HepG2 (cell line): Measurements from ENCODE around the gene TMEM117. TPM values are rescaled to one million over a fixed set of nuclear protein-coding genes. Genes with fewer than 3 reads are reported as not detected.

Experiments
- BRCA1 ChIP-seq: sonication (generic); formaldehyde crosslinking; IDR thresholded peaks from 2 replicates; pipeline ENCODE4 v1.4.0; 2020; ENCODE audit warnings: missing genetic modification reagents
- CBX5 ChIP-seq: sonication (generic); formaldehyde crosslinking; IDR thresholded peaks from 2 replicates; pipeline ENCODE4 v1.4.0; 2020; ENCODE audit warnings: missing genetic modification reagents, borderline replicate concordance
- E2F5 ChIP-seq: sonication (generic); formaldehyde crosslinking; conservative IDR thresholded peaks from 2 replicates; pipeline ENCODE4 v1.4.0; 2020; ENCODE audit warnings: missing genetic modification reagents
- EP300 ChIP-seq, 3 experiments: sonication (generic) in 1 of 3; formaldehyde crosslinking in 1 of 3; IDR thresholded peaks; 2 replicates each; pipeline versions ENCODE4 v1.5.1 to v1.6.1; 2011 to 2020; ENCODE audit warnings: low read depth in 2 of 3, low read length in 2 of 3, borderline replicate concordance in 1 of 3, improper control_type of control experiment in 1 of 3, mild to moderate bottlenecking in 1 of 3, missing genetic modification reagents in 1 of 3, moderate library complexity in 1 of 3
- FOXP1 ChIP-seq, 2 experiments: fragments of 450-650 bp in 1 of 2; IDR thresholded peaks; 2 replicates each; pipeline ENCODE4 v1.6.1; 2017 to 2018; ENCODE audit warnings: antibody characterized with exemption in 1 of 2
- HOXA3 ChIP-seq: sonication (generic); formaldehyde crosslinking; IDR thresholded peaks from 2 replicates; pipeline ENCODE4 v1.5.0; 2020; ENCODE audit warnings: missing genetic modification reagents
- ONECUT2 ChIP-seq: sonication (generic); formaldehyde crosslinking; IDR thresholded peaks from 2 replicates; pipeline ENCODE4 v1.4.0; 2020; ENCODE audit warnings: missing genetic modification reagents
- ZBTB8A ChIP-seq: sonication (generic); formaldehyde crosslinking; IDR thresholded peaks from 2 replicates; pipeline ENCODE4 v1.4.0; 2020; ENCODE audit warnings: mild to moderate bottlenecking, low read depth, missing genetic modification reagents, borderline replicate concordance
- ZHX2 ChIP-seq, 2 experiments: sonication (generic) in 1 of 2; formaldehyde crosslinking in 1 of 2; IDR thresholded peaks; 2 replicates each; pipeline versions ENCODE4 v1.6.1 to v1.9.0; 2014 to 2022; ENCODE audit warnings: antibody characterized with exemption in 1 of 2, borderline replicate concordance in 1 of 2, inconsistent platforms in 1 of 2, low read depth in 1 of 2, missing genetic modification reagents in 1 of 2
- ZNF383 ChIP-seq: sonication (generic); formaldehyde crosslinking; IDR thresholded peaks from 2 replicates; pipeline ENCODE4 v1.4.0; 2020; ENCODE audit warnings: missing genetic modification reagents, mild to moderate bottlenecking, borderline replicate concordance
- ZNF468 ChIP-seq: sonication (generic); formaldehyde crosslinking; IDR thresholded peaks from 2 replicates; pipeline ENCODE4 v1.8.0; 2022; ENCODE audit warnings: mild to moderate bottlenecking, moderate library complexity, missing genetic modification reagents
- ZNF563 ChIP-seq: sonication (generic); formaldehyde crosslinking; IDR thresholded peaks from 2 replicates; pipeline ENCODE4 v1.8.0; 2022; ENCODE audit warnings: mild to moderate bottlenecking, moderate library complexity, missing genetic modification reagents
- ZNF75D ChIP-seq: sonication (generic); formaldehyde crosslinking; IDR thresholded peaks from 2 replicates; pipeline ENCODE4 v1.8.1; 2023; ENCODE audit warnings: missing genetic modification reagents, mild to moderate bottlenecking, borderline replicate concordance
- ZNF768 ChIP-seq: sonication (generic); formaldehyde crosslinking; IDR thresholded peaks from 2 replicates; pipeline ENCODE4 v1.4.0; 2020; ENCODE audit warnings: missing genetic modification reagents
- polyA plus RNA-seq, 8 experiments: library from polyadenylated mRNA; depleted of rRNA in 3 of 8; stranded (reverse) in 7 of 8; unstranded in 1 of 8; fragments of >200 nt; fragmentation: Illumina TruSeq in 4 of 8; extraction: Trizol in 4 of 8; gene quantifications; 2 replicates each; pipeline versions ENCODE4 v1.2.1 to v1.2.3, GENCODE V29; 2011 to 2016; ENCODE audit warnings: low read depth in 4 of 8, missing spikeins in 1 of 8, mixed read lengths in 1 of 8; ENCODE audit not compliant: insufficient read depth in 1 of 8
- total RNA-seq, 5 experiments: library from RNA; depleted of rRNA; stranded (reverse); fragments of >200 nt; fragmentation: Illumina TruSeq; extraction: Trizol; gene quantifications; 2 replicates each; pipeline ENCODE4 v1.2.3, GENCODE V29; 2016; ENCODE audit warnings: low read depth in 1 of 5
- TF ChIP-seq, protein P1 (sequence below): sonication (generic); formaldehyde crosslinking; IDR thresholded peaks from 2 replicates; pipeline ENCODE4 v1.5.0; 2020; ENCODE audit warnings: mild to moderate bottlenecking, missing genetic modification reagents
- TF ChIP-seq, protein P2 (sequence below): IDR thresholded peaks from 2 replicates; pipeline ENCODE4 v1.6.1; 2016

Gene TMEM117
- total and polyA plus RNA-seq, 2 of the 13 experiments (the other 11 are each of a cell fraction or from before 2014, with no cell fraction given): 2.8 to 8.5 TPM

DNA sequence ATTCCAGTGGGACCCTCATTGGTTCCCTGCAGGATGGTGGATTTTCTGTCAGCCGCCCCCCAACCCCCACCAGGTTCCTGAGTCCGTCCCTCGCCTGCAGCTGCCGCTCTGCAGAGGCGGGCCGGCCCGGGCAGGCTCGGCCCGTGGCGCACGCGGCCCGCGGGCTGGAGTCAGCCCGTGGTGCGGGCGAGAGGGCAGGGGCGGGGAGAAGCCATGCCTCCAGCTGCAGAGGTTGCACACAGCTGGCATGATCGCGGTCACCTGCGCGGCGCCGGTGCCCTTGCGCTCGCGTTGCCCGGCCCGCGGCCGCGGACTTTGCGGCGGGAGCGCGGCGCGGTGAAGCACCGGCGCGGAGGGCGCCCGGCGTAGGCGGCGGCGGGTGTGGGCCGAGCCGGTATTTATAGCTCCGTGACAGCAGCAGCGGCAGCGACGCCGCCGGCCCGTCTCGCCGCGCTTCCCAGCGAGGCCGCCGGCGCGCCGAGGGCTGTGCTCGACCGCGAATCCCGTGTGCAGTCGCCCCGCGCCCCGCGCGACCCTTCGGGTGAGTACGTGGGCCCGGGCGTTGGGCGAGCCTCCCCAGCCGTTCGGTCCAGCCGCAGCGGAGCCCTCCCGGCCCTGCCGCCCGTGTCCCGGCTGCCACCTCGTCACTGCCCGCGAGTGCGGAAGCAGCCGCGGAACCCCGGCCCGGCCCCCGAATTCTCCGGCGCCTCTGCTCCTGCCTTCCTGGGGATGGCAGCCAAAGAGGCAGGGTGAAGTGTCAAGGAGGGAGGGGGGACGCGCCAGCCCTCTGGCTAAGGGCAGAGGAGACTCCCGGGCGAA lies at the start of gene TMEM117 (continued):
- TF ChIP-seq ZNF563 (CRISPR knock-in tag) (0 out of 2 replicates have a peak, but pooled peaks have one; percentile 29), ZHX2 (IDR thresholded peaks at IDR 0.05; ENCODE audit: low read depth) (no peak), ZHX2 (CRISPR knock-in tag; IDR thresholded peaks at IDR 0.05; ENCODE audit: borderline replicate concordance) (0 out of 2 replicates have a peak, but pooled peaks have one; percentile 68), EP300 (IDR thresholded peaks at IDR 0.05; ENCODE audit: low read depth in 2 of 2, low read length in 2 of 2) (no peak), EP300 (CRISPR knock-in tag; IDR thresholded peaks at IDR 0.05; ENCODE audit: borderline replicate concordance) (no peak; the same call in 1 of the 2 replicates), HOXA3 (CRISPR knock-in tag) (peak; percentile 59; the same call in 1 of the 2 replicates), ZNF75D (CRISPR knock-in tag) (no peak), ZBTB8A (CRISPR knock-in tag) (no peak), CBX5 (no peak), E2F5 (CRISPR knock-in tag) (no peak), ONECUT2 (CRISPR knock-in tag) (no peak), ZNF383 (no peak), ZNF468 (CRISPR knock-in tag) (0 out of 2 replicates have a peak, but pooled peaks have one; percentile 60), BRCA1 (no peak), ZNF768 (CRISPR knock-in tag) (no peak; the same call in 1 of the 2 replicates), FOXP1 (IDR thresholded peaks at IDR 0.05) (no peak), FOXP1 (CRISPR knock-in tag; IDR thresholded peaks at IDR 0.05) (no peak)
- TF ChIP-seq, protein P1, sequence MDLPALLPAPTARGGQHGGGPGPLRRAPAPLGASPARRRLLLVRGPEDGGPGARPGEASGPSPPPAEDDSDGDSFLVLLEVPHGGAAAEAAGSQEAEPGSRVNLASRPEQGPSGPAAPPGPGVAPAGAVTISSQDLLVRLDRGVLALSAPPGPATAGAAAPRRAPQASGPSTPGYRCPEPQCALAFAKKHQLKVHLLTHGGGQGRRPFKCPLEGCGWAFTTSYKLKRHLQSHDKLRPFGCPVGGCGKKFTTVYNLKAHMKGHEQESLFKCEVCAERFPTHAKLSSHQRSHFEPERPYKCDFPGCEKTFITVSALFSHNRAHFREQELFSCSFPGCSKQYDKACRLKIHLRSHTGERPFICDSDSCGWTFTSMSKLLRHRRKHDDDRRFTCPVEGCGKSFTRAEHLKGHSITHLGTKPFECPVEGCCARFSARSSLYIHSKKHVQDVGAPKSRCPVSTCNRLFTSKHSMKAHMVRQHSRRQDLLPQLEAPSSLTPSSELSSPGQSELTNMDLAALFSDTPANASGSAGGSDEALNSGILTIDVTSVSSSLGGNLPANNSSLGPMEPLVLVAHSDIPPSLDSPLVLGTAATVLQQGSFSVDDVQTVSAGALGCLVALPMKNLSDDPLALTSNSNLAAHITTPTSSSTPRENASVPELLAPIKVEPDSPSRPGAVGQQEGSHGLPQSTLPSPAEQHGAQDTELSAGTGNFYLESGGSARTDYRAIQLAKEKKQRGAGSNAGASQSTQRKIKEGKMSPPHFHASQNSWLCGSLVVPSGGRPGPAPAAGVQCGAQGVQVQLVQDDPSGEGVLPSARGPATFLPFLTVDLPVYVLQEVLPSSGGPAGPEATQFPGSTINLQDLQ (CRISPR knock-in tag): no peak
- TF ChIP-seq, protein P2, sequence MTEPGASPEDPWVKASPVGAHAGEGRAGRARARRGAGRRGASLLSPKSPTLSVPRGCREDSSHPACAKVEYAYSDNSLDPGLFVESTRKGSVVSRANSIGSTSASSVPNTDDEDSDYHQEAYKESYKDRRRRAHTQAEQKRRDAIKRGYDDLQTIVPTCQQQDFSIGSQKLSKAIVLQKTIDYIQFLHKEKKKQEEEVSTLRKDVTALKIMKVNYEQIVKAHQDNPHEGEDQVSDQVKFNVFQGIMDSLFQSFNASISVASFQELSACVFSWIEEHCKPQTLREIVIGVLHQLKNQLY: no peak
